OCI-M1 (cell line): ENCODE results near the gene ZNF564.
"Not testable (repeated sequence)": the region's sequence is repeated elsewhere in the genome, so short reads cannot be mapped to it uniquely, and the experiment has no call there.

Source experiments
- DNase-seq: peaks from one replicate; lab custom pipeline; 2025; lab: John Stamatoyannopoulos, UW

Gene ZNF564

GRCh38 chr19:12496480-12496879 lies 54.8 kb downstream of the ZNF564 start:
- no peak for DNase-seq

GRCh38 chr19:12495002-12495802 lies 56.1 kb downstream of the ZNF564 start:
- peak; percentile 100 for DNase-seq

- no peak for DNase-seq
Measured at GRCh38 chr19:12494260-12494860, 56.9 kb downstream of the ZNF564 start.

- not testable (repeated sequence) for DNase-seq
Measured at GRCh38 chr19:12486265-12486783, 65.0 kb downstream of the ZNF564 start.

- DNase-seq, result no peak
Measured at GRCh38 chr19:12485571-12485970, 65.7 kb downstream of the ZNF564 start.

GRCh38 chr19:12485052-12485416 lies 66.2 kb downstream of the ZNF564 start:
- DNase-seq, result no peak

GRCh38 chr19:12484371-12485051 lies 66.8 kb downstream of the ZNF564 start, which contains the start of gene ZNF709:
Gene ZNF709, minus strand, starts transcription at chr19:12484816. Its CDS starts 159 bp downstream, at chr19:12484657.
- peak; percentile 92 for DNase-seq

- no peak for DNase-seq
Measured at GRCh38 chr19:12484011-12484370, 67.3 kb downstream of the ZNF564 start.

- DNase-seq, result no peak
Measured at GRCh38 chr19:12482509-12482886, 68.8 kb downstream of the ZNF564 start.

- no peak for DNase-seq
Measured at GRCh38 chr19:12481781-12482508, 69.3 kb downstream of the ZNF564 start.

GRCh38 chr19:12478234-12478941 lies 72.9 kb downstream of the ZNF564 start:
- DNase-seq, result no peak
